ENCODE measurements around the gene MAP2K5.

DNA sequence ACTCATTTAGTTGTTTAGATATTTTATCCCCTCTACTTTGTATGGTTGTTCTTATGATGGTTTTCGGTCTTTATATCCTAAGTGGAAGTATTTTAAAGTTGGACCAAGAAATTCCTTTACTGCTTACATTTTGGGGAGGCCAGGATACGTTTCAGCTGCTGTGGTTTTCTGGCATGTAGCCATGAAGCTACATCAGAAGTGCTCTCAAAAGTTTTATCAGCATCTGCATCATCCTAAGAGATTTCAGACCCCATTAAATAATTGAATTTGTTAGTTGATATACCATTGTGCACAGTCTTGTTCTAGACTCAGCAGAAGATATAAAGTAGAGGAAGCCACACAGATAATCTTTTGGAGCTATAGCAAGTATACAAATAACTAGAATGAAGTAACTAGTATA, 232.7 kb downstream of the MAP2K5 start:
- no peak for TF ChIP-seq POLR2AphosphoS5 (IDR thresholded peaks at IDR 0.05)
- TF ChIP-seq, protein P1, sequence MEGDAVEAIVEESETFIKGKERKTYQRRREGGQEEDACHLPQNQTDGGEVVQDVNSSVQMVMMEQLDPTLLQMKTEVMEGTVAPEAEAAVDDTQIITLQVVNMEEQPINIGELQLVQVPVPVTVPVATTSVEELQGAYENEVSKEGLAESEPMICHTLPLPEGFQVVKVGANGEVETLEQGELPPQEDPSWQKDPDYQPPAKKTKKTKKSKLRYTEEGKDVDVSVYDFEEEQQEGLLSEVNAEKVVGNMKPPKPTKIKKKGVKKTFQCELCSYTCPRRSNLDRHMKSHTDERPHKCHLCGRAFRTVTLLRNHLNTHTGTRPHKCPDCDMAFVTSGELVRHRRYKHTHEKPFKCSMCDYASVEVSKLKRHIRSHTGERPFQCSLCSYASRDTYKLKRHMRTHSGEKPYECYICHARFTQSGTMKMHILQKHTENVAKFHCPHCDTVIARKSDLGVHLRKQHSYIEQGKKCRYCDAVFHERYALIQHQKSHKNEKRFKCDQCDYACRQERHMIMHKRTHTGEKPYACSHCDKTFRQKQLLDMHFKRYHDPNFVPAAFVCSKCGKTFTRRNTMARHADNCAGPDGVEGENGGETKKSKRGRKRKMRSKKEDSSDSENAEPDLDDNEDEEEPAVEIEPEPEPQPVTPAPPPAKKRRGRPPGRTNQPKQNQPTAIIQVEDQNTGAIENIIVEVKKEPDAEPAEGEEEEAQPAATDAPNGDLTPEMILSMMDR (IDR thresholded peaks at IDR 0.05) = no peak
- no peak for TF ChIP-seq EP300 (IDR thresholded peaks at IDR 0.05)
- no peak for TF ChIP-seq POLR2A (IDR thresholded peaks at IDR 0.05)
